ES-I3 (cell line): ENCODE data around the gene HSPA13.
"Not testable (repeated sequence)": the region's sequence is repeated elsewhere in the genome, so short reads cannot be mapped to it uniquely, and the experiment has no call there.

Experiments
- H3K36me3 ChIP-seq: 2 replicates; pipeline ENCODE4 v1.6.1; 2013; ENCODE audit warnings: mild to moderate bottlenecking, low read length, control low read depth, moderate library complexity; ENCODE audit not compliant: insufficient read depth
- H3K4me1 ChIP-seq: 2 replicates; pipeline ENCODE4 v1.6.1; 2013; ENCODE audit warnings: mild to moderate bottlenecking, control low read depth, low read length; ENCODE audit not compliant: insufficient read depth
- H3K9ac ChIP-seq: 2 replicates; pipeline ENCODE4 v1.6.1; 2013; ENCODE audit warnings: low read depth, mild to moderate bottlenecking, low read length, moderate library complexity
- H3K9me3 ChIP-seq: 2 replicates; pipeline ENCODE4 v1.6.1; 2013; ENCODE audit warnings: mild to moderate bottlenecking, low read length, moderate library complexity; ENCODE audit not compliant: control insufficient read depth, insufficient read depth

Gene HSPA13

GRCh38 chr21:14358775-14359174 lies 24.2 kb downstream of the HSPA13 start:
- Histone ChIP-seq H3K9me3 (no peaks in the 10 kb centered on the region), H3K9ac (no peak overlapping the region), H3K36me3 (no peaks in the 10 kb centered on the region; the same call in 1 of the 2 replicates), H3K4me1 (no peaks in the 10 kb centered on the region; the same call in 1 of the 2 replicates)

DNA sequence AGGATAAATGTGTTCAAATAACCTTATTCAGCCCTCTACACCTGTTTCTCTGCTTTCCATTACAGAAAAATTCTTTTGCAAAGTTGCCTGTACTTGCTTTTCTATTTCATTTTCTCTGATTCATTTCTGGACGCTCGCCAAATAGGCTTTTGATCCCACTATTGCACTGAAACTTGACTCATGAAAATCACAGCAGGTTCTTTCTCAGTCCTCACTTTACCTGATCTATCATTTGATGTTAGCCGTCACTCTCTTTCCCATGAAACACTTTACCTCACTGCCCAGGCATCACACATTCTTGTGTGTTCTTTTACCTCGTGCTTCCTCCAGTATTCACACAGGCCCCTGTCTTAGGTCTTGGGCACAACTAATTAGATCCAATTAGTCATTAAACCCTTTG lies 26.2 kb downstream of the HSPA13 start:
- Histone ChIP-seq H3K4me1 (no peaks in the 10 kb centered on the region; the same call in 1 of the 2 replicates), H3K9me3 (no peaks in the 10 kb centered on the region), H3K9ac (no peak overlapping the region), H3K36me3 (no peaks in the 10 kb centered on the region; the same call in 1 of the 2 replicates)

GRCh38 chr21:14354515-14354914 lies 28.4 kb downstream of the HSPA13 start:
- no peak overlapping the region for H3K9ac ChIP-seq
- no peaks in the 10 kb centered on the region for H3K9me3 ChIP-seq
- H3K36me3 ChIP-seq, result no peaks in the 10 kb centered on the region; the same call in 1 of the 2 replicates
- no peaks in the 10 kb centered on the region; the same call in 1 of the 2 replicates for H3K4me1 ChIP-seq

DNA sequence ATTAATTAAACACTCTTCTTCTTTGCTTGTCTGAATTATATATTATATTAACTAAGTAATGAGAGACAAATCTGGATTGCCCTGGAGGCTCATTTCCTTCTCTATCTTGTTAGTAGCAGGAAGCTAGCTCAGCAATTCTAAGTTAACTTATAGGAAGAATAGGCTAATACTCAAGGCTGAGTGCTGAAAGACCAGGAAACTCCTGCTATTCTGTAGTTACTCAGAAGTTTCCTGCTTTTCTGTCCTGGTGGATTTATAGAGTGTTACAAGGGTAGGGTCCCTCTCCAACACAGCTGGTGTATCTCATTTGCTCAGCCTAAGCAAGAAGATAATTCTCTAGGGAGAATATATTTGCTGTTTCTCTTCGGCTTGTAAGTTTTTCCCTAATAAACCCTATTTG lies 29.2 kb downstream of the HSPA13 start:
- Histone ChIP-seq H3K9ac (no peak overlapping the region), H3K4me1 (no peaks in the 10 kb centered on the region), H3K36me3 (no peaks in the 10 kb centered on the region; the same call in 1 of the 2 replicates), H3K9me3 (no peaks in the 10 kb centered on the region)

GRCh38 chr21:14353231-14353630 lies 29.7 kb downstream of the HSPA13 start:
- Histone ChIP-seq H3K36me3 (no peaks in the 10 kb centered on the region; the same call in 1 of the 2 replicates), H3K9me3 (no peaks in the 10 kb centered on the region), H3K9ac (no peak overlapping the region), H3K4me1 (no peaks in the 10 kb centered on the region)

- not testable (repeated sequence) for H3K9me3 ChIP-seq, H3K9ac ChIP-seq, H3K4me1 ChIP-seq, H3K36me3 ChIP-seq
Observed at GRCh38 chr21:14327346-14327745, 55.6 kb downstream of the HSPA13 start.

DNA sequence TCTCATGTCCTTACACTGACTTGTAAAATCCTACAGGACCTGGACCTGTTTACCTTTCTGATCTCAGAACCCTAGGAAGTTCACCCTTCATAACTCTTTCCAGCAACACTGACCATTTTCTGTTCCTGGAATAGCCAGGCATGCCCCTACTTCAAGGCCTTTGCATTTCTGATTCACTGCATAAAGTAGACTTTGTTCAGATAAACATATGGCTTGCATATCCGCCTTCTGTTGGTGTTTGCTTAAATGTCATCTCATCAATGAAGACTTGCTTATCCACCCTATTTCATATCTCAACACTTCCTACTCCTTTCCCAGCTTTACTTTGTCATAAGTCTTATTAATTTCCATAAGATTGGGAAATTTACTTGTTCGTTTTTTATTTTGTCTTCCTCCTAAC lies 57.4 kb downstream of the HSPA13 start:
- Histone ChIP-seq H3K4me1 (no peaks in the 10 kb centered on the region), H3K9me3 (no peaks in the 10 kb centered on the region)

More for the DNA sequence above, 57.4 kb downstream of the HSPA13 start:
- H3K36me3 ChIP-seq, result no peaks in the 10 kb centered on the region
- no peak overlapping the region for H3K9ac ChIP-seq
